Measurements from ENCODE around the gene CYCS. TPM values are rescaled to one million over a fixed set of nuclear protein-coding genes. Genes with fewer than 3 reads are reported as not detected.

The CYCS gene
- total and polyA plus RNA-seq, 2 of the 8 experiments (the other 6 are each of a cell fraction or from before 2014, with no cell fraction given): 48.6 to 229 TPM

DNA sequence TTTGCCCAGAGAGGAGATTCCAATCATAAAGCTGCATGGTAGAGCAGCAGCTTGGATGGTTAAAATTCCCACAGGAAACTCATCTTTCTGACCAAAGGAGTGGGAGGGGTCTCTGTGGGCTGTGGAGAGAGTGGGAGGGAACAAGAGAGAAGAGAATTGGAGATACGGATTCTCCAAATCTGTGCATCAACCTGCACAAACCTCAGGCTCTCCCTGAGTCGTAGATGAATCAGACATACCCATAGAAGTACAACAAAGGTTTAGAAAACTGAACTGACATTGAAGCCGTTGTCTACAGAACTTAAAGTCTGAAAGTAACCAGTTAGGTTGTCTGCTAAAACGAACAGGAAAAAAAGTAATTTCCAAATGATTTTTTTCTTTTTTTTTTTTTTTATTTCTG, 41.9 kb downstream of the CYCS start:
- no peaks in the 10 kb centered on the region for H3K27me3 ChIP-seq (replicated peaks in 1 of 4; ENCODE audit: control insufficient read depth in 3 of 4, extremely low read depth in 1 of 4, insufficient read depth in 3 of 4, low read length in 3 of 4)
- H3K4me3 ChIP-seq (ENCODE audit: extremely low read depth in 1 of 4, insufficient read depth in 2 of 4, low read depth in 3 of 4, low read length in 4 of 4): no peak overlapping the region
- DNase-seq (ENCODE audit: low read depth in 1 of 2, low spot score in 2 of 2) (no peak), FAIRE-seq (no peak)
- H3K4me2 ChIP-seq (ENCODE audit: insufficient read depth in 1 of 2, low read depth in 2 of 2, low read length in 2 of 2): no peak overlapping the region
- H3K4me1 ChIP-seq (replicated peaks in 1 of 4; ENCODE audit: control insufficient read depth in 3 of 4, insufficient read depth in 4 of 4, low read length in 3 of 4): no peaks in the 10 kb centered on the region
- POLR2A ChIA-PET (ENCODE audit: partially characterized antibody): no interaction called here
- H2BK5ac ChIP-seq (ENCODE audit: low read depth, low read length): no peak overlapping the region
- H3K79me1 ChIP-seq (ENCODE audit: low read depth, low read length): no peaks in the 10 kb centered on the region
- H3K4ac ChIP-seq (replicated peaks; ENCODE audit: insufficient read length, low read depth, low read length): no peak overlapping the region
- no peak overlapping the region for H2BK12ac ChIP-seq (ENCODE audit: low read depth, low read length)
- H3K9ac ChIP-seq (replicated peaks in 1 of 4; ENCODE audit: extremely low read depth in 1 of 4, low read depth in 3 of 4, low read length in 3 of 4): no peak overlapping the region
- no peak overlapping the region for H3K27ac ChIP-seq (ENCODE audit: low read depth, low read length)
- H3K36me3 ChIP-seq (ENCODE audit: control insufficient read depth in 2 of 4, insufficient read depth in 4 of 4, low read length in 3 of 4): no peaks in the 10 kb centered on the region
- no peak overlapping the region for H3K14ac ChIP-seq (ENCODE audit: insufficient read length)
- H3K9me3 ChIP-seq (ENCODE audit: insufficient read depth in 2 of 2, low read depth in 1 of 2, low read length in 1 of 2): no peaks in the 10 kb centered on the region
- CTCF ChIA-PET (ENCODE audit: partially characterized antibody): interaction anchor here (0.6 to 1.0 kb wide), 2 partner anchors 13 to 17 kb away, joined by 3 to 4 read pairs; no protein-coding TSS in a partner anchor
- no peak overlapping the region for H4K5ac ChIP-seq (ENCODE audit: insufficient read length, low read depth, low read length)
- no peak overlapping the region for H3K23ac ChIP-seq (ENCODE audit: insufficient read length)
- no peaks in the 10 kb centered on the region; the same call in 1 of the 2 replicates for H3K23me2 ChIP-seq (ENCODE audit: low read depth, low read length)
- no peak overlapping the region for H4K8ac ChIP-seq (ENCODE audit: extremely low read depth, insufficient read depth, low read length)
- no peak overlapping the region; the same call in 1 of the 2 replicates for H2AFZ ChIP-seq (ENCODE audit: low read length)
- H3K79me2 ChIP-seq (ENCODE audit: control insufficient read depth in 1 of 2, insufficient read depth in 2 of 2, low read length in 2 of 2): no peaks in the 10 kb centered on the region
- H3K56ac ChIP-seq (replicated peaks; ENCODE audit: insufficient read length, low read depth, low read length): no peak overlapping the region
- no peak overlapping the region for H2BK120ac ChIP-seq (replicated peaks; ENCODE audit: low read depth, low read length)
- no peak overlapping the region for H3K18ac ChIP-seq (ENCODE audit: extremely low read depth, low read length)
- H4K91ac ChIP-seq (replicated peaks; ENCODE audit: insufficient read length, low read length): no peak overlapping the region
- H2BK20ac ChIP-seq (ENCODE audit: low read length): no peak overlapping the region
- H4K20me1 ChIP-seq (replicated peaks in 1 of 2; ENCODE audit: control insufficient read depth in 1 of 2, insufficient read depth in 2 of 2, low read length in 2 of 2): no peaks in the 10 kb centered on the region
- H2BK15ac ChIP-seq (ENCODE audit: low read length): no peak overlapping the region
- WGBS, 2 experiments (ENCODE audit: extremely low coverage in 1 of 2, insufficient coverage in 1 of 2, insufficient read length in 1 of 2, insufficient replicate concordance in 2 of 2, low coverage in 1 of 2, low lambda C conversion rate in 2 of 2, missing lambda C conversion rate in 1 of 2): 87% methylated on average over 4 of the region's 4 CpGs; no CpG with 5 or more reads in 1 of the 2 experiments
- H2AK5ac ChIP-seq (ENCODE audit: low read depth, low read length): no peak overlapping the region
- TF ChIP-seq POU5F1 (IDR thresholded peaks at IDR 0.05; ENCODE audit: low read depth, low read length) (no peak), KDM5A (IDR thresholded peaks at IDR 0.05; ENCODE audit: low read length) (no peak), EZH2 (IDR thresholded peaks at IDR 0.05; ENCODE audit: low read depth, low read length, severe bottlenecking) (no peak), BCL11A (IDR thresholded peaks at IDR 0.05; ENCODE audit: low read depth in 2 of 2, low read length in 2 of 2) (no peak), SP1 (IDR thresholded peaks at IDR 0.05; ENCODE audit: low read depth, low read length) (no peak), CBX5 (IDR thresholded peaks at IDR 0.05; ENCODE audit: low read depth, low read length) (no peak)
- TF ChIP-seq, protein P1, sequence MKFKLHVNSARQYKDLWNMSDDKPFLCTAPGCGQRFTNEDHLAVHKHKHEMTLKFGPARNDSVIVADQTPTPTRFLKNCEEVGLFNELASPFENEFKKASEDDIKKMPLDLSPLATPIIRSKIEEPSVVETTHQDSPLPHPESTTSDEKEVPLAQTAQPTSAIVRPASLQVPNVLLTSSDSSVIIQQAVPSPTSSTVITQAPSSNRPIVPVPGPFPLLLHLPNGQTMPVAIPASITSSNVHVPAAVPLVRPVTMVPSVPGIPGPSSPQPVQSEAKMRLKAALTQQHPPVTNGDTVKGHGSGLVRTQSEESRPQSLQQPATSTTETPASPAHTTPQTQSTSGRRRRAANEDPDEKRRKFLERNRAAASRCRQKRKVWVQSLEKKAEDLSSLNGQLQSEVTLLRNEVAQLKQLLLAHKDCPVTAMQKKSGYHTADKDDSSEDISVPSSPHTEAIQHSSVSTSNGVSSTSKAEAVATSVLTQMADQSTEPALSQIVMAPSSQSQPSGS (IDR thresholded peaks at IDR 0.05; ENCODE audit: low read length): no peak
- TF ChIP-seq, protein P2, sequence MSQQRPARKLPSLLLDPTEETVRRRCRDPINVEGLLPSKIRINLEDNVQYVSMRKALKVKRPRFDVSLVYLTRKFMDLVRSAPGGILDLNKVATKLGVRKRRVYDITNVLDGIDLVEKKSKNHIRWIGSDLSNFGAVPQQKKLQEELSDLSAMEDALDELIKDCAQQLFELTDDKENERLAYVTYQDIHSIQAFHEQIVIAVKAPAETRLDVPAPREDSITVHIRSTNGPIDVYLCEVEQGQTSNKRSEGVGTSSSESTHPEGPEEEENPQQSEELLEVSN (IDR thresholded peaks at IDR 0.05): no peak
